ENCODE measurements around the gene PAN3. TPM values are rescaled to one million over a fixed set of nuclear protein-coding genes. Genes with fewer than 3 reads are reported as not detected.

PAN3 gene
- total RNA-seq, 1 donor from 2014 or later = 33.6 TPM

DNA sequence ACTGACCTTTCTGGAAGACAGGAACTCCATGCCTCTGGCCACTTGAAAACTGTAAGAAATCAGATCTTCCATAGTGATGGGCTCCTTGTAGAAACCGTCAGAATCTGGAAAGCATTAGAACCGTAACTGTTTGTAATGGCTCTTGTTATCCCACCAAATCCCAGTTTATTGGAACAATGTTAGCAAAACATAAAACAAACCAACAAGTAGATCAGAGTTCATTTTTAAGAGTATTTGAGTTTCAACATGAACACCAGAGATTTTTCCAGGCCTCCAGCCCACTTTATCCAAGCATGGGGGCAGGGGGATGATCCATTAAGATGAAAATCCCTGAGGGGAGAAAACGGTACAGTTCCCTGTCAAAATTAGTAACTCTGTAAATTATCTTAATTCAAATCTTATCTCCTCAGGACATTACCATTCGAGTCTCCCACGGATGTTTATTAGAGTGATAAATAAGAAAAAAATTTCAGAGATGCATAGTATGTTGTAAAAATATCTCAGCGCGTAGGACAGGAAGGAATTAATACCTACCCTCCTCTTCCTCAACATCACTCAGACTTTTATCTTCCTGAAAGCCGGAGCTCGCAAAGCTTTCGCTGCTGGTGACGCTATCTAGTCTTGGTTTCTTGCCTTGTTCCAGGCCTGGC, 184.0 kb downstream of the PAN3 start:
- Mint-ChIP-seq H3K36me3 (ENCODE audit: low read depth) (no peaks in the 10 kb centered on the region), H3K27ac (ENCODE audit: unreplicated experiment) (no peak overlapping the region), H3K9me3 (no peaks in the 10 kb centered on the region), H3K4me1 (no peaks in the 10 kb centered on the region), H3K4me3 (no peak overlapping the region), H3K27me3 (ENCODE audit: low read depth) (no peaks in the 10 kb centered on the region)
- no peak for DNase-seq (ENCODE audit: low read depth, low spot score)
- TF ChIP-seq, protein P1, sequence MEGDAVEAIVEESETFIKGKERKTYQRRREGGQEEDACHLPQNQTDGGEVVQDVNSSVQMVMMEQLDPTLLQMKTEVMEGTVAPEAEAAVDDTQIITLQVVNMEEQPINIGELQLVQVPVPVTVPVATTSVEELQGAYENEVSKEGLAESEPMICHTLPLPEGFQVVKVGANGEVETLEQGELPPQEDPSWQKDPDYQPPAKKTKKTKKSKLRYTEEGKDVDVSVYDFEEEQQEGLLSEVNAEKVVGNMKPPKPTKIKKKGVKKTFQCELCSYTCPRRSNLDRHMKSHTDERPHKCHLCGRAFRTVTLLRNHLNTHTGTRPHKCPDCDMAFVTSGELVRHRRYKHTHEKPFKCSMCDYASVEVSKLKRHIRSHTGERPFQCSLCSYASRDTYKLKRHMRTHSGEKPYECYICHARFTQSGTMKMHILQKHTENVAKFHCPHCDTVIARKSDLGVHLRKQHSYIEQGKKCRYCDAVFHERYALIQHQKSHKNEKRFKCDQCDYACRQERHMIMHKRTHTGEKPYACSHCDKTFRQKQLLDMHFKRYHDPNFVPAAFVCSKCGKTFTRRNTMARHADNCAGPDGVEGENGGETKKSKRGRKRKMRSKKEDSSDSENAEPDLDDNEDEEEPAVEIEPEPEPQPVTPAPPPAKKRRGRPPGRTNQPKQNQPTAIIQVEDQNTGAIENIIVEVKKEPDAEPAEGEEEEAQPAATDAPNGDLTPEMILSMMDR (conservative IDR thresholded peaks at IDR 0.05) = no peak

DNA sequence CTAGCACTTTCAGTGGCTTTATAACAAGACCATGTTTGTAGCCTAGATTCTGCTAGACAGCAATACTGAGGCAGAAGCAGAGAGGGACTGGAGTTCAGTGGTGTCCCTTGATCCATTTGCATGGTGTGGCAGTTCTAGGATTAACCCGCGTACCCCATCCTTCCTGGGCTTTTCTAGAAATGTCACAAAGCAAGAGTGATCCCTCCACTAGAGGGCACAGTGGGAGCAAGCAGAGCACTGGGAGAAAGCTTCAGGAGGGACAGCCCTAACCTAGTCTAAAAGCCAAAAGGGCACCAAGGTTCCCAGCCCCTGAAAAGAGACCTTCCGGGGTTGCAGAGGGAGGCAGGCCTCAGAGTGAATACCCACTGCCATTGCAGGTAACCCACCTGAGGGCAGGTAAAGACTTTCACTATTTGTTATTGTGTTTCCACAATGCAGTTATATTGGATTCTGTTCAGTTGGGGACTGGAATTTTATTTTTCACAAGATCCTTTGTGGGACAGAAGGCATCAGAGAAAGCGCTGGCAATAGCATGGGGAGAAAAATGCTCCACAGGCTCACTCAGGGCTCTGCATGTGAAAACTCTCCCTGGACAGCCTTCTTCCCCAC, 185.9 kb downstream of the PAN3 start:
- Mint-ChIP-seq H3K9me3 (no peaks in the 10 kb centered on the region), H3K36me3 (ENCODE audit: low read depth) (no peaks in the 10 kb centered on the region), H3K27ac (ENCODE audit: unreplicated experiment) (no peak overlapping the region), H3K4me1 (no peaks in the 10 kb centered on the region), H3K27me3 (ENCODE audit: low read depth) (no peaks in the 10 kb centered on the region), H3K4me3 (no peak overlapping the region)
- TF ChIP-seq, protein P1 (conservative IDR thresholded peaks at IDR 0.05) = peak; percentile 81
- DNase-seq (ENCODE audit: low read depth, low spot score) = peak; percentile 61

DNA sequence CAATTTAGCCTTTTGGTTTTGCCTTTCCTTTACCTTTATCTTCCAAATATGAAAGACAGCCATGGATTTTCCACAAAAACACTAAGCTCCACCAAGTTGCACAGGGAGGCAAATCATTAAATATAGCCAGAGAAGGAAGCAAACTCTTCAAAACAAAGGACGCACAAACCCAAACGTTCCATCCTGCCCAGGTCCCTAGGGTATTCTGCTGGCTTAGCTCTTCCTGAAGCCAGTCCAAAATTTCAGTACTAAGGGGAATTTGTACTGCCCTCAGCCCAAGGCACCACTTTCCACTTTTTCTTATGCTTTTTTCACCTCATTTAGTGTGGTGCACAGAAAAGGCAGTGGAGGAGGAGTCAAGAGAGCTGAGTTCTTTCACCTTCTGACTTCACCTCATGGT, 186.7 kb downstream of the PAN3 start:
- TF ChIP-seq, protein P1 (conservative IDR thresholded peaks at IDR 0.05) = no peak

DNA sequence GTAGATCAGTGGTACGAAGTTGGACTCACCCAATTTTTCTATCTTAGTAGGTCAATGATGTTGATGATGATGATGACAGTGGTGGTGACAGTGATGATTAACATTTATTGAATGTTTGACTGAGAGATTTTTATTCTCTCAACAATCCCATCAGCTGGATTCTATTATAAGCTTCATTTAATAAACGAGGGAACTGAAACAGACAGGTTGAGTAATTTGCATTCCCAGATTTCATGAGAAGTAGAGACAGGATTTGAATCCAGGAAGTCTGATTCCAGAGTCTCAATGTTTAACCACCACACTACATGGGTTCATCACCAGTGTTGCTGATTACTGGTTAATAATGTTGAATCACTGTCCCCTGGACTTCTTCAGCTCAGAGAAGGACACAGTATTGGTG, 187.7 kb downstream of the PAN3 start:
- TF ChIP-seq, protein P1 (conservative IDR thresholded peaks at IDR 0.05) = no peak
- DNase-seq (ENCODE audit: low read depth, low spot score) = no peak
- Mint-ChIP-seq H3K36me3 (ENCODE audit: low read depth) (no peaks in the 10 kb centered on the region), H3K4me1 (no peaks in the 10 kb centered on the region), H3K9me3 (no peaks in the 10 kb centered on the region), H3K27ac (ENCODE audit: unreplicated experiment) (no peak overlapping the region), H3K27me3 (ENCODE audit: low read depth) (no peaks in the 10 kb centered on the region), H3K4me3 (no peak overlapping the region)

More for the DNA sequence above, 186.7 kb downstream of the PAN3 start:
- Mint-ChIP-seq H3K4me3 (no peak overlapping the region), H3K27me3 (ENCODE audit: low read depth) (no peaks in the 10 kb centered on the region), H3K4me1 (no peaks in the 10 kb centered on the region), H3K36me3 (ENCODE audit: low read depth) (no peaks in the 10 kb centered on the region), H3K27ac (ENCODE audit: unreplicated experiment) (no peak overlapping the region), H3K9me3 (no peaks in the 10 kb centered on the region)
- DNase-seq (ENCODE audit: low read depth, low spot score) = no peak

DNA sequence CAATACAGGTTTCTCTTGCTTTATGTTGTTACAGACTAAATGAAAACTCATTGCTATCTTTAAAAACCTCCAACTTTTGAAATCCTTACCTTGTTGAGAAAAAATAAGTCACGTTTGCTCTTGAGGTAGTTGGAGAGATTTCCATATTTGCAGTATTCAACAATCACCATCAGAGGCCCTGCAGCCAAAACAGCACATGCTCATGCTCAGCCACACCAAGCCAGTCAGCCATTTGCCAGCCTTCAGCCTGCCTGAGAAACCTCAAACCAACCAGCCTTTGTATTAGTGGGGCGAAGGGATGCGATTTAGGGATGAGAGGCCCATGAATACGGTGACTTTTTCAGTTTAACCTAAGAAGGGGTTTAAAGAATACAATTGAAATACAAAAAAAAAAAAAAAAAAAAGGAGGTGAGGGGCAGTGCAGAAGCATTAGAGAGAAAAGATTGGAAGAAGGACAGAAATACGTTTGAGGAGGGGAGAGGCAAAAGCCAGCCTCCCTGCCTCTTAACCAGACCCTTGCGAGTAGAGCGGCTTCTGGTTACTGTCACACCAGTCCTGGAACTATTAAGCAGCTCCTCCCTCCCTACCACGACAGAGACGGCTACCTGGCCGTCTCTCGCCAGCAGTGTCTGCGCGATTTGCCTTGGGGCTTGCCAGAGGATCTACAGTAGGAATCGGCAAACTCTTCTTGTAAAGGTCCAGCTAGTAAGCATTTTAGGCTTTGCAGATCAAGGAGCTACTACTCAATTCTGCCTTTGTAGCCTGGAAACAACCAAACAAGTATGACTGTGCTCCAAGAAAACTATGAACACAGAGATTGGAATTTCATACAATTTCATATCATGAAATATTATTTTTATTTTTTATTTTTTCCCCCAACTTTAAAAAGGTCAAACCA, 189.3 kb downstream of the PAN3 start:
- H3K9me3 Mint-ChIP-seq = no peaks in the 10 kb centered on the region
- TF ChIP-seq, protein P1 (conservative IDR thresholded peaks at IDR 0.05) = no peak
- no peaks in the 10 kb centered on the region for H3K4me1 Mint-ChIP-seq
- H3K4me3 Mint-ChIP-seq = no peak overlapping the region
- no peaks in the 10 kb centered on the region for H3K27me3 Mint-ChIP-seq (ENCODE audit: low read depth)
- H3K36me3 Mint-ChIP-seq (ENCODE audit: low read depth) = no peaks in the 10 kb centered on the region
- no peak for DNase-seq (ENCODE audit: low read depth, low spot score)
- H3K27ac Mint-ChIP-seq (ENCODE audit: unreplicated experiment) = no peak overlapping the region

All from neural crest cell (in vitro differentiated cells).